Right lobe of liver (tissue), 4 donors: ENCODE data around the gene CEP85.

Experiments used
- CTCF ChIP-seq, 4 donors: fragments of 200-600 bp in 3 of 4; fragments of 450-650 bp in 1 of 4; IDR thresholded peaks; one replicate each; pipeline versions ENCODE4 v1.5.1 to v1.8.0; 2016 to 2022; ENCODE audit warnings: antibody characterized with exemption in 4 of 4, mild to moderate bottlenecking in 2 of 4
- POLR2A ChIP-seq: fragments of 450-650 bp; IDR thresholded peaks from one replicate; pipeline ENCODE4 v1.6.1; 2017; ENCODE audit warnings: antibody characterized with exemption, mild to moderate bottlenecking
- donor health status: DM: no; HTN: no; CAD: no.
- donor health status: DM: no; HTN: no; CAD: no.
- donor health status: DM: no; HTN: yes; CAD: no.

- TF ChIP-seq CTCF (IDR thresholded peaks at IDR 0.05) (no peak), POLR2A (no peak)
These were observed 63.8 kb downstream of the CEP85 start for GRCh38 chr1:26297791-26298124.
